ENCODE measurements around the gene GOLGA7B.
A peak's percentile ranks its signal among the peaks of the same experiment; 100 is the strongest.

Gene GOLGA7B

GRCh38 chr10:97844678-97845077 is 5.0 kb upstream of the GOLGA7B start:
- peaks cover 27% of the 10 kb centered on the region for H3K27me3 Mint-ChIP-seq (ENCODE audit: low read depth)
- H3K27ac Mint-ChIP-seq: no peak overlapping the region
- peaks cover 6% of the 10 kb centered on the region for H3K9me3 Mint-ChIP-seq
- no peaks in the 10 kb centered on the region for H3K36me3 Mint-ChIP-seq (ENCODE audit: low read depth)
- H3K4me1 Mint-ChIP-seq: peaks cover 9% of the 10 kb centered on the region
- H3K4me3 Mint-ChIP-seq: no peak overlapping the region
- no peak for TF ChIP-seq CTCF (IDR thresholded peaks at IDR 0.05; ENCODE audit: unreplicated experiment in 3 of 3)

GRCh38 chr10:97849103-97849686 is 448 bp upstream of the GOLGA7B start:
- Mint-ChIP-seq H3K9me3 (no peaks in the 10 kb centered on the region), H3K27ac (no peak overlapping the region), H3K4me3 (peak overlapping the region; percentile 69 to 71 (median 71)), H3K4me1 (peaks cover 15% of the 10 kb centered on the region), H3K27me3 (ENCODE audit: low read depth) (peaks cover 55% of the 10 kb centered on the region), H3K36me3 (ENCODE audit: low read depth) (no peaks in the 10 kb centered on the region)
- no peak for TF ChIP-seq CTCF (IDR thresholded peaks at IDR 0.05; ENCODE audit: unreplicated experiment in 3 of 3)

- peak overlapping the region; percentile 55 to 57 (median 57) for H3K4me3 Mint-ChIP-seq
- TF ChIP-seq CTCF (IDR thresholded peaks at IDR 0.05; ENCODE audit: unreplicated experiment in 3 of 3): no peak
- H3K9me3 Mint-ChIP-seq: no peaks in the 10 kb centered on the region
- no peak overlapping the region for H3K27ac Mint-ChIP-seq
- H3K4me1 Mint-ChIP-seq: peaks cover 15% of the 10 kb centered on the region
- H3K36me3 Mint-ChIP-seq (ENCODE audit: low read depth): no peaks in the 10 kb centered on the region
- peaks cover 66% of the 10 kb centered on the region for H3K27me3 Mint-ChIP-seq (ENCODE audit: low read depth)
These were observed 803 bp downstream of the GOLGA7B start for GRCh38 chr10:97850446-97850845.

GRCh38 chr10:97851341-97852001 is 1.8 kb downstream of the GOLGA7B start:
- Mint-ChIP-seq H3K9me3 (no peaks in the 10 kb centered on the region), H3K4me3 (no peak overlapping the region), H3K4me1 (peaks cover 15% of the 10 kb centered on the region), H3K36me3 (ENCODE audit: low read depth) (no peaks in the 10 kb centered on the region), H3K27ac (no peak overlapping the region), H3K27me3 (ENCODE audit: low read depth) (peaks cover 67% of the 10 kb centered on the region)
- no peak for TF ChIP-seq CTCF (IDR thresholded peaks at IDR 0.05; ENCODE audit: unreplicated experiment in 3 of 3)

GRCh38 chr10:97852277-97852676 is 2.6 kb downstream of the GOLGA7B start:
- H3K9me3 Mint-ChIP-seq: no peaks in the 10 kb centered on the region
- H3K27ac Mint-ChIP-seq: no peak overlapping the region
- TF ChIP-seq CTCF (IDR thresholded peaks at IDR 0.05; ENCODE audit: unreplicated experiment in 3 of 3): no peak
- peaks cover 75% of the 10 kb centered on the region for H3K27me3 Mint-ChIP-seq (ENCODE audit: low read depth)
- H3K4me3 Mint-ChIP-seq: no peak overlapping the region
- no peaks in the 10 kb centered on the region for H3K36me3 Mint-ChIP-seq (ENCODE audit: low read depth)
- H3K4me1 Mint-ChIP-seq: peaks cover 15% of the 10 kb centered on the region

Measured in nephron (organoid).